ENCODE measurements around the gene OTOP3.
"Not testable (repeated sequence)": the region's sequence is repeated elsewhere in the genome, so short reads cannot be mapped to it uniquely, and the experiment has no call there.

The OTOP3 gene

DNA sequence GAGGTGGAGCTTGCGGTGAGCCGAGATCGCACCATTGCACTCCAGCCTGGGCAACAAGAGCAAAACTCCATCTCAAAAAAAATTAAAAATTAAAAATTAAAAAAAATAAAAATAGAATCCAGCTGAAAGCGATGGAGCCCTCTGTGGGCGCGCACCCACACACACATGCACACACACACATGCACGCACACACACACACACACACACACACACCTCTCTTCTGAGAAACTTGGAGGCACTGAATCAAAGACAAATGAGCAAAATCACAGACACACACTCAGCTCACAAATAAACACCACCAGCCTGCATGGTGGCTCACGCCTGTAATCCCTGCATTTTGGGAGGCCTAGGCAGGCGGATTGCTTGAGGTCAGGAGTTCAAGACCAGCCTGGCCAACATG lies 32.7 kb upstream of the OTOP3 start:
- no peak overlapping the region for H3K4me3 ChIP-seq (ENCODE audit: low read depth, low read length)
- no peaks in the 10 kb centered on the region for H3K27me3 ChIP-seq (replicated peaks)
- TF ChIP-seq, protein P1, sequence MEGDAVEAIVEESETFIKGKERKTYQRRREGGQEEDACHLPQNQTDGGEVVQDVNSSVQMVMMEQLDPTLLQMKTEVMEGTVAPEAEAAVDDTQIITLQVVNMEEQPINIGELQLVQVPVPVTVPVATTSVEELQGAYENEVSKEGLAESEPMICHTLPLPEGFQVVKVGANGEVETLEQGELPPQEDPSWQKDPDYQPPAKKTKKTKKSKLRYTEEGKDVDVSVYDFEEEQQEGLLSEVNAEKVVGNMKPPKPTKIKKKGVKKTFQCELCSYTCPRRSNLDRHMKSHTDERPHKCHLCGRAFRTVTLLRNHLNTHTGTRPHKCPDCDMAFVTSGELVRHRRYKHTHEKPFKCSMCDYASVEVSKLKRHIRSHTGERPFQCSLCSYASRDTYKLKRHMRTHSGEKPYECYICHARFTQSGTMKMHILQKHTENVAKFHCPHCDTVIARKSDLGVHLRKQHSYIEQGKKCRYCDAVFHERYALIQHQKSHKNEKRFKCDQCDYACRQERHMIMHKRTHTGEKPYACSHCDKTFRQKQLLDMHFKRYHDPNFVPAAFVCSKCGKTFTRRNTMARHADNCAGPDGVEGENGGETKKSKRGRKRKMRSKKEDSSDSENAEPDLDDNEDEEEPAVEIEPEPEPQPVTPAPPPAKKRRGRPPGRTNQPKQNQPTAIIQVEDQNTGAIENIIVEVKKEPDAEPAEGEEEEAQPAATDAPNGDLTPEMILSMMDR (IDR thresholded peaks at IDR 0.05; ENCODE audit: low read depth, low read length, missing control alignments), result no peak
- H3K36me3 ChIP-seq (replicated peaks), result no peaks in the 10 kb centered on the region
- in situ Hi-C loops (cut with HindIII; ENCODE audit: low pct_ligation_motif_present, low sequenced_read_pairs), result no loop called here
- no peak for DNase-seq
- H3K27ac ChIP-seq, result no peak overlapping the region

DNA sequence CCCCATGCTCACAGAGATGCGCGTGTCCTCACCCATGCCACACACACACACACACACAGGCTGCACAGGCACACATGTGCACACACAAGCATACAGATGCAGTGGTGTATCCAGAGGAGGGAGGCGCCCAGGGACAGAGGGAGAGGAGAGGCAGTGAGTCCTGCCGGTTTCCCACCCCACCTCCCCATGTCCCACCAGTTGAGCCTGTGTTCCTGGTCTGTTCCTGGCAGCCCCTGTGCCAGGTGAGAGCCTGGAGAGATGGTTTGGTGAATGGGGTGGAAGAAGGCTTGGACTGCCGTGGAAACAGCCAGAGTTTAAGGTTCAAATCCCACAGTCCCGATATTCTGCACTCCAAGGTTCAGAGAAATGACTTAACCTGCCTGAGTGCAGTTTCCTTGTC lies 32.0 kb upstream of the OTOP3 start:
- no peaks in the 10 kb centered on the region for H3K27me3 ChIP-seq (replicated peaks)

DNA sequence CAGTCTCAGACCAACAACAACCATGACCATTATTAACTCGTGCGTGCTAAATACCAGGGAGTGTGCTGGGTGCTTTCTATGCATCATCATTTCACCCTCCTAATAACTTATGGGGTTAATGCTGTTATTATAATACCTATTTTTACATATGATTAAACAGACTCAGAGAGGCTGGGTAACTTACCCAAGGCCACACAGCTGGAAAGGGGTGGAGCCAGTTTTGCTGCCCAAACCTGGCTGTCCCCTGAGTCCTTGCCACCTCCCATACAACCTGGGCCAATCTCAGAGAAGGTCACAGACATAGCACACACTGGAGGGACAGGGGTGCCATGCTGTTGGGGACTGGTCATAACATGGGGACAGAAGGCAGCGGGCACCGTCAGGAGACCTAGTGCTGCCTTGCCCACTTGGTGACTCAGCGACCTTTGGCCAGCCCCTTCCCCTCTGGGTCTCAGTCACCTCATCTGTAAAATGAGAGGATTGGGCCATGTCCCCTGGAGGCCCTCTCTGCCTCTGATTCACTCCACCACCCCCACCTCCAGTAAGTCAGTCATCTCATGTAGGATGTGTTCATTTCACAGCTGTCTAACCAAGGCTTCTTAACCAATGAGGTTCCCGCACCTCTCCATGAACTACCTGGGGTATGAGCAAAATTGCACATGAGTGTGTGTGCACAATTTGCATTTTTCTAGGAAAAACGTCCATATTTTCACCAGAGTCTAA lies 30.9 kb upstream of the OTOP3 start:
- in situ Hi-C loops (cut with HindIII; ENCODE audit: low pct_ligation_motif_present, low sequenced_read_pairs), result no loop called here
- no peak for DNase-seq

More for the DNA sequence above, 32.0 kb upstream of the OTOP3 start:
- no peaks in the 10 kb centered on the region for H3K36me3 ChIP-seq (replicated peaks)
- in situ Hi-C loops (cut with HindIII; ENCODE audit: low pct_ligation_motif_present, low sequenced_read_pairs), result no loop called here
- DNase-seq, result no peak
- TF ChIP-seq, protein P1 (IDR thresholded peaks at IDR 0.05; ENCODE audit: low read depth, low read length, missing control alignments), result no peak
- H3K4me3 ChIP-seq (ENCODE audit: low read depth, low read length), result no peak overlapping the region
- no peak overlapping the region for H3K27ac ChIP-seq

DNA sequence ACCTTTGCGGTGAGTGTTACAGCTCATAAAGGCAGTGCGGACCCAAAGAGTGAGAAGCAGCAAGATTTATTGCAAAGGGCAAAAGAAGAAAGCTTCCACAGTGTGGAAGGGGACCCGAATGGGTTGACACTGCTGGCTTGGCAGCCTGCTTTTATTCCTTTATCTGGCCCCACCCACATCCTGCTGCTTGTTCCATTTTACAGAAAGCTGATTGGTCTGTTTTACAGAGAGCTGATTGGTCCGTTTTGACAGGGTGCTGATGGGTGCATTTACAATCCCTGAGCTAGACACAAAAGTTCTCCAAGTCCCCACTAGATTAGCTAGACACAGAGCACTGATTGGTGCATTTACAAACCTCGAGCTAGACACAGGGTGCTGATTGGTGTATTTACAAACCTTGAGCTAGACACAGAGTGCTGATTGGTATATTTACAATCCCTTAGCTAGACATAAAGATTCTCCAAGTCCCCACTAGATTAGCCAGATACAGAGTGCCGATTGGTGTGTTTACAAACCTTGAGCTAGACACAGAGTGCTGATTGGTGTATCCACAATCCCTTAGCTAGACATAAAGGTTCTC lies 29.4 kb upstream of the OTOP3 start:
- H3K27ac ChIP-seq; H3K27me3 ChIP-seq (replicated peaks); H3K4me3 ChIP-seq (ENCODE audit: low read depth, low read length); DNase-seq; H3K36me3 ChIP-seq (replicated peaks); in situ Hi-C loops (cut with HindIII; ENCODE audit: low pct_ligation_motif_present, low sequenced_read_pairs): not testable (repeated sequence)

More for the DNA sequence above, 30.9 kb upstream of the OTOP3 start:
- TF ChIP-seq, protein P1 (IDR thresholded peaks at IDR 0.05; ENCODE audit: low read depth, low read length, missing control alignments), result no peak
- Histone ChIP-seq H3K27ac (no peak overlapping the region), H3K4me3 (ENCODE audit: low read depth, low read length) (no peak overlapping the region), H3K27me3 (replicated peaks) (no peaks in the 10 kb centered on the region), H3K36me3 (replicated peaks) (no peaks in the 10 kb centered on the region)

DNA sequence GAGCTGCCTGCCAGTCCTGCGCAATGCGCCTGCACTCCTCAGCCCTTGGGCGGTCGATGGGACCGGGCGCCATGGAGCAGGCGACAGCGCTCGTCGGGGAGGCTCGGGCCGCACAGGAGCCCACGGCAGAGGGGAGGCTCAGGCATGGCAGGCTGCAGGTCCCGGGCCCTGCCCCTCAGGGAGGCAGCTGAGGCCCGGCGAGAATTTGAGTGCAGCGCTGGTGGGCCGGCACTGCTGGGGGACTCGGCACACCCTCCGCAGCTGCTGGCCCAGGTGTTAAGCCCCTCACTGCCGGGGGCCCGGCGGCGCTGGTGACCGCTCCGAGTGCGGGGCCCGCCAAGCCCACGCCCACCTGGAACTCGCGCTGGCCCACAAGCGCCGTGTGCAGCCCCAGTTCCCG lies 28.7 kb upstream of the OTOP3 start:
- Histone ChIP-seq H3K4me3 (ENCODE audit: low read depth, low read length) (no peak overlapping the region), H3K27ac (no peak overlapping the region), H3K36me3 (replicated peaks) (no peaks in the 10 kb centered on the region), H3K27me3 (replicated peaks) (no peaks in the 10 kb centered on the region)
- in situ Hi-C loops (cut with HindIII; ENCODE audit: low pct_ligation_motif_present, low sequenced_read_pairs), result no loop called here
- TF ChIP-seq, protein P1 (IDR thresholded peaks at IDR 0.05; ENCODE audit: low read depth, low read length, missing control alignments), result no peak
- DNase-seq, result no peak

DNA sequence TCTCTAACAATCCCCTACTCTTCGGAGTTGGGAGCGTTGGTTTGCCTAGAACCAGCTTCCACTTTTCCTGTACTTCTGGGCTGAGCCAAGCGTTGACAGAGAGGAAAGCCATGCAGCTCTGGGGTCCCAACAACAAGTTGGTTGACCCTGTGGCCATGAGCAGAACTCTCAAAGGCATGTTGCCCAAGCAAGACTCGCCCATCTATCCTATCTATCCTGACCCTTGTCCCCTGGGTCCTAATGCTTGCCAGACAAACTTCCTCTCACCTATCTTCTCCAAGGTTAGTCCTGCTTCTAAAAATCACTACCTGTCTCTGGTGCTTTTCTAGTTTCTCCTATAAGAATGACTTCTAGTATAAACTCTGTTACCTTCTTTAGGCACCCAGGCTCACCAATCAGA lies 26.6 kb upstream of the OTOP3 start:
- H3K36me3 ChIP-seq (replicated peaks); H3K27me3 ChIP-seq (replicated peaks); H3K27ac ChIP-seq; H3K4me3 ChIP-seq (ENCODE audit: low read depth, low read length); in situ Hi-C loops (cut with HindIII; ENCODE audit: low pct_ligation_motif_present, low sequenced_read_pairs); DNase-seq: not testable (repeated sequence)

DNA sequence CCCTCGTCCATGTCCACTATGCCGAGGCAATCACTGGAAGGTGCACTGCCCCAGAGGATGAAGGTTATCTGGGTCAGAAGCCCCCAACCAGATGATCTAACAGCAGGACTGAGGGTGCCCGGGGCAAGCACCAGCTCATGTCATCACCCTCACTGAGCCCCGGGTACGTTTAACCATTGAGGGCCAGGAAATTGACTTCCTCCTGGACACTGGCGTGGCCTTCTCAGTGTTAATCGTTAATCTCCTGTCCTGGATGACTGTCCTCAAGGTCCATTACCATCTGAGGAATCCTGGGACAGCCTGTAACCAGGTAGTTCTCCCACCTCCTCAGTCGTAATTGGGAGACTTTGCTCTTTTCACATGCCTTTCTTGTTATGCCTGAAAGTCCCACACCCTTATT lies 24.3 kb upstream of the OTOP3 start:
- H3K27ac ChIP-seq; in situ Hi-C loops (cut with HindIII; ENCODE audit: low pct_ligation_motif_present, low sequenced_read_pairs); H3K4me3 ChIP-seq (ENCODE audit: low read depth, low read length); H3K36me3 ChIP-seq (replicated peaks); DNase-seq; H3K27me3 ChIP-seq (replicated peaks): not testable (repeated sequence)
